Liver (tissue), 9 donors: Measurements from ENCODE around the gene A4GALT. TPM values are rescaled to one million over a fixed set of nuclear protein-coding genes. Genes with fewer than 3 reads are reported as not detected.

Experiments used
- DNase-seq: peaks from one replicate; pipeline ENCODE4 v3.0.0-alpha.2; 2017; ENCODE audit warnings: low spot score
- H3K27ac ChIP-seq, 2 donors: one replicate each; pipeline ENCODE4 v1.7.0; 2013; ENCODE audit warnings: inconsistent platforms in 2 of 2, low read length in 2 of 2, control low read depth in 1 of 2, low read depth in 1 of 2, mild to moderate bottlenecking in 1 of 2
- H3K27me3 ChIP-seq, 4 donors: one replicate each; pipeline versions ENCODE4 v1.6.1 to v1.7.0; 2013; ENCODE audit warnings: low read length in 3 of 4, inconsistent platforms in 1 of 4, mild to moderate bottlenecking in 1 of 4, moderate library complexity in 1 of 4; ENCODE audit not compliant: control insufficient read depth in 4 of 4, insufficient read depth in 4 of 4
- H3K36me3 ChIP-seq, 4 donors: one replicate each; pipeline versions ENCODE4 v1.6.1 to v1.7.0; 2013; ENCODE audit warnings: low read length in 3 of 4, mild to moderate bottlenecking in 3 of 4, low read depth in 1 of 4, moderate library complexity in 1 of 4; ENCODE audit not compliant: control insufficient read depth in 4 of 4, insufficient read depth in 3 of 4
- H3K4me1 ChIP-seq, 4 donors: one replicate each; pipeline versions ENCODE4 v1.6.1 to v1.7.0; 2013; ENCODE audit warnings: low read length in 3 of 4, mild to moderate bottlenecking in 3 of 4, moderate library complexity in 1 of 4; ENCODE audit not compliant: control insufficient read depth in 4 of 4, insufficient read depth in 4 of 4
- H3K4me3 ChIP-seq, 3 donors: one replicate each; pipeline versions ENCODE4 v1.6.1 to v1.7.0; 2013; ENCODE audit warnings: low read length in 3 of 3, control low read depth in 1 of 3, low read depth in 1 of 3, mild to moderate bottlenecking in 1 of 3
- H3K9ac ChIP-seq, 2 donors: one replicate each; pipeline ENCODE4 v1.7.0; 2013; ENCODE audit warnings: low read length in 2 of 2, mild to moderate bottlenecking in 2 of 2, moderate library complexity in 2 of 2, control low read depth in 1 of 2, low read depth in 1 of 2
- H3K9me3 ChIP-seq, 4 donors: one replicate each; pipeline versions ENCODE4 v1.6.1 to v1.7.0; 2013; ENCODE audit warnings: low read length in 3 of 4; ENCODE audit not compliant: control insufficient read depth in 4 of 4
- EGR1 ChIP-seq, 2 donors: IDR thresholded peaks; 2 replicates each; pipeline ENCODE4 v1.6.1; 2016 to 2018; ENCODE audit warnings: antibody characterized with exemption in 2 of 2, low read depth in 2 of 2
- FOXA1 ChIP-seq: IDR thresholded peaks from 2 replicates; pipeline ENCODE4 v1.6.1; 2016; ENCODE audit warnings: antibody characterized with exemption
- FOXA2 ChIP-seq: IDR thresholded peaks from 2 replicates; pipeline ENCODE4 v1.6.1; 2016; ENCODE audit warnings: antibody characterized with exemption
- GABPA ChIP-seq, 2 donors: IDR thresholded peaks in 1 of 2; conservative IDR thresholded peaks in 1 of 2; 2 replicates each; pipeline ENCODE4 v1.6.1; 2016; ENCODE audit warnings: antibody characterized with exemption in 2 of 2, mild to moderate bottlenecking in 1 of 2, moderate library complexity in 1 of 2
- HNF4A ChIP-seq, 2 donors: conservative IDR thresholded peaks; 2 replicates each; pipeline ENCODE4 v1.6.1; 2016; ENCODE audit warnings: antibody characterized with exemption in 2 of 2, mild to moderate bottlenecking in 2 of 2
- HNF4G ChIP-seq: IDR thresholded peaks from 2 replicates; pipeline ENCODE4 v1.6.1; 2016; ENCODE audit warnings: antibody characterized with exemption
- JUND ChIP-seq, 2 donors: IDR thresholded peaks; 2 replicates each; pipeline ENCODE4 v1.6.1; 2016; ENCODE audit warnings: antibody characterized with exemption in 2 of 2
- NR2F2 ChIP-seq: IDR thresholded peaks from 2 replicates; pipeline ENCODE4 v1.6.1; 2016; ENCODE audit warnings: antibody characterized with exemption
- RAD21 ChIP-seq, 2 donors: IDR thresholded peaks; 2 replicates each; pipeline ENCODE4 v1.6.1; 2016; ENCODE audit warnings: antibody characterized with exemption in 2 of 2, mild to moderate bottlenecking in 2 of 2
- REST ChIP-seq: IDR thresholded peaks from 2 replicates; pipeline ENCODE4 v1.6.1; 2016; ENCODE audit warnings: antibody characterized with exemption, mild to moderate bottlenecking
- RXRA ChIP-seq, 2 donors: IDR thresholded peaks; 2 replicates each; pipeline ENCODE4 v1.6.1; 2017 to 2018; ENCODE audit warnings: antibody characterized with exemption in 2 of 2, mild to moderate bottlenecking in 1 of 2
- SP1 ChIP-seq: IDR thresholded peaks from 2 replicates; pipeline ENCODE4 v1.6.1; 2018; ENCODE audit warnings: antibody characterized with exemption, mild to moderate bottlenecking
- TAF1 ChIP-seq: conservative IDR thresholded peaks from 2 replicates; pipeline ENCODE4 v1.6.1; 2016; ENCODE audit warnings: antibody characterized with exemption, mild to moderate bottlenecking
- YY1 ChIP-seq: IDR thresholded peaks from 2 replicates; pipeline ENCODE4 v1.6.1; 2016; ENCODE audit warnings: antibody characterized with exemption, mild to moderate bottlenecking
- WGBS: extraction: QIAGEN DNeasy Blood & Tissue Kit; methylation state at CpG from one replicate; pipeline ENCODE4 v1.1.7; 2013; 5-methylcytosine and 5-hydroxymethylcytosine counted together
- polyA plus RNA-seq, 2 donors: library from polyadenylated mRNA; stranded (reverse) in 1 of 2; unstranded in 1 of 2; fragments of 200-250 nt in 1 of 2; fragments of >200 nt in 1 of 2; fragmentation: Nextera tagmentation in 1 of 2; extraction: Ambion mirVana in 1 of 2; gene quantifications; one replicate each; pipeline versions ENCODE4 v1.2.1 to v1.2.3, GENCODE V29; 2013 to 2015
- total RNA-seq, 2 donors: library from RNA; depleted of rRNA; stranded (reverse); fragments of >200 nt; gene quantifications; one replicate each; pipeline ENCODE4 v1.2.3, GENCODE V29; 2014
- TF ChIP-seq, protein P1 (sequence below): IDR thresholded peaks from 2 replicates; pipeline ENCODE4 v1.6.1; 2016; ENCODE audit warnings: antibody characterized with exemption
- TF ChIP-seq, protein P2 (sequence below): IDR thresholded peaks from 2 replicates; pipeline ENCODE4 v1.6.1; 2016; ENCODE audit warnings: antibody characterized with exemption
- TF ChIP-seq, protein P3 (sequence below): fragments of 150-350 bp; IDR thresholded peaks from 2 replicates; pipeline ENCODE4 v1.5.1; 2017; ENCODE audit warnings: improper control_type of control experiment, low read depth, low read length; ENCODE audit not compliant: missing input control
- TF ChIP-seq, protein P4 (sequence below): IDR thresholded peaks from 2 replicates; pipeline ENCODE4 v1.6.1; 2016; ENCODE audit warnings: antibody characterized with exemption
- donor health status: healthy.
- donor health status: healthy.
- donor health status: healthy.
- donor health status: healthy.
- donor health status: healthy.

A4GALT gene
- total and polyA plus RNA-seq, 4 donors, result 1.6 to 8.2 (median 2.0) TPM

- Histone ChIP-seq H3K27ac (no peak overlapping the region), H3K9me3 (no peaks in the 10 kb centered on the region), H3K4me1 (peaks cover 9 to 19% (median 12%) of the 10 kb centered on the region in 4 donors), H3K36me3 (no peaks in the 10 kb centered on the region), H3K9ac (no peak overlapping the region), H3K27me3 (no peaks in the 10 kb centered on the region), H3K4me3 (no peak overlapping the region)
- no peak for TF ChIP-seq YY1
- no peak for TF ChIP-seq NR2F2
- no peak for TF ChIP-seq HNF4G
- no peak for TF ChIP-seq JUND (IDR thresholded peaks at IDR 0.05)
- TF ChIP-seq REST, result no peak
- TF ChIP-seq FOXA2, result no peak
- 88% methylated on average over 14 of the region's 14 CpGs for WGBS
- no peak for DNase-seq
Observed at GRCh38 chr22:42686756-42687491, 33.7 kb downstream of the A4GALT start.

DNA sequence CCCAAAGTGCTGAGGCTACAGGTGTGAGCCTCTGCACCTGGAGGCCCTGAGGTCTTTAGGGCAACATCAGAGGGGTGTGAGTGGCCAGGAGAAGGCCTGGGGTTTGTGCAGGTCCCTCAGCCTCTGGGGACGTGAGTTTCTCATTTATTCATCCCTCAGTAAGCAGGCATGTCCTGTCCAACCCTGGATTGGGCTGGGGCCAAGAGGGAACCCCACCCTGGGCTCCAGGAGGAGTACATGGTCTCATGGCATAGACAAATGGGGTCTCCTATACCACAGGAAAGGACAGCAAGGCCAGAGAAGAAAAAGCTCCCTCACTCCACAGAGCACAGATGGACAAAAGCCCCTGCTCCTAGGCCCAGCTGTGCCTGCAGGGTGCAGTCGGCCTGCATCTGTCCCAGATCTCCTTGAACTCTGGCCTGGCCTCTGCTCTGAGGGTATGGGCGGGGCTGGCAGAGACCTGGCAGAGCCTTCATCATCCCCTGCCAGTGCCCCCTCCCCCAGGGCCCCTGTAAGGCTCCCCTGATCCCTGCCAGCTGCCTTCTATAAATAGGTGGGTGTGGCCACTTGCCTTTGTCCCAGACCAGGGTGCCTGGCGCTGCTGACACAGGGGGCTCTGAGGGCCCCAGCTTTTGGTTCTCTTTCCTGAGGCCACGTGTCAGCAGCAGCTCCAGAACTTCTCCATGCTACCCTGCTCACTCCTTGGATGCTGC, 34.6 kb downstream of the A4GALT start:
- TF ChIP-seq HNF4G, result no peak
- no peak for TF ChIP-seq NR2F2
- TF ChIP-seq GABPA (IDR thresholded peaks at IDR 0.05 in 1 of 2, conservative IDR thresholded peaks at IDR 0.05 in 1 of 2), result no peak
- TF ChIP-seq REST, result no peak
- TF ChIP-seq, protein P1, sequence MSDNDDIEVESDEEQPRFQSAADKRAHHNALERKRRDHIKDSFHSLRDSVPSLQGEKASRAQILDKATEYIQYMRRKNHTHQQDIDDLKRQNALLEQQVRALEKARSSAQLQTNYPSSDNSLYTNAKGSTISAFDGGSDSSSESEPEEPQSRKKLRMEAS, result no peak
- no peak for TF ChIP-seq EGR1 (IDR thresholded peaks at IDR 0.05; ENCODE audit: low read depth in 2 of 2)
- no peak for TF ChIP-seq RAD21 (IDR thresholded peaks at IDR 0.05)
- TF ChIP-seq YY1, result no peak
- no peak for TF ChIP-seq RXRA (IDR thresholded peaks at IDR 0.05)
- TF ChIP-seq FOXA2, result no peak
- TF ChIP-seq SP1, result no peak
- TF ChIP-seq JUND (IDR thresholded peaks at IDR 0.05), result no peak
- TF ChIP-seq, protein P2, sequence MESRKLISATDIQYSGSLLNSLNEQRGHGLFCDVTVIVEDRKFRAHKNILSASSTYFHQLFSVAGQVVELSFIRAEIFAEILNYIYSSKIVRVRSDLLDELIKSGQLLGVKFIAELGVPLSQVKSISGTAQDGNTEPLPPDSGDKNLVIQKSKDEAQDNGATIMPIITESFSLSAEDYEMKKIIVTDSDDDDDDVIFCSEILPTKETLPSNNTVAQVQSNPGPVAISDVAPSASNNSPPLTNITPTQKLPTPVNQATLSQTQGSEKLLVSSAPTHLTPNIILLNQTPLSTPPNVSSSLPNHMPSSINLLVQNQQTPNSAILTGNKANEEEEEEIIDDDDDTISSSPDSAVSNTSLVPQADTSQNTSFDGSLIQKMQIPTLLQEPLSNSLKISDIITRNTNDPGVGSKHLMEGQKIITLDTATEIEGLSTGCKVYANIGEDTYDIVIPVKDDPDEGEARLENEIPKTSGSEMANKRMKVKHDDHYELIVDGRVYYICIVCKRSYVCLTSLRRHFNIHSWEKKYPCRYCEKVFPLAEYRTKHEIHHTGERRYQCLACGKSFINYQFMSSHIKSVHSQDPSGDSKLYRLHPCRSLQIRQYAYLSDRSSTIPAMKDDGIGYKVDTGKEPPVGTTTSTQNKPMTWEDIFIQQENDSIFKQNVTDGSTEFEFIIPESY, result no peak
- TF ChIP-seq, protein P3, sequence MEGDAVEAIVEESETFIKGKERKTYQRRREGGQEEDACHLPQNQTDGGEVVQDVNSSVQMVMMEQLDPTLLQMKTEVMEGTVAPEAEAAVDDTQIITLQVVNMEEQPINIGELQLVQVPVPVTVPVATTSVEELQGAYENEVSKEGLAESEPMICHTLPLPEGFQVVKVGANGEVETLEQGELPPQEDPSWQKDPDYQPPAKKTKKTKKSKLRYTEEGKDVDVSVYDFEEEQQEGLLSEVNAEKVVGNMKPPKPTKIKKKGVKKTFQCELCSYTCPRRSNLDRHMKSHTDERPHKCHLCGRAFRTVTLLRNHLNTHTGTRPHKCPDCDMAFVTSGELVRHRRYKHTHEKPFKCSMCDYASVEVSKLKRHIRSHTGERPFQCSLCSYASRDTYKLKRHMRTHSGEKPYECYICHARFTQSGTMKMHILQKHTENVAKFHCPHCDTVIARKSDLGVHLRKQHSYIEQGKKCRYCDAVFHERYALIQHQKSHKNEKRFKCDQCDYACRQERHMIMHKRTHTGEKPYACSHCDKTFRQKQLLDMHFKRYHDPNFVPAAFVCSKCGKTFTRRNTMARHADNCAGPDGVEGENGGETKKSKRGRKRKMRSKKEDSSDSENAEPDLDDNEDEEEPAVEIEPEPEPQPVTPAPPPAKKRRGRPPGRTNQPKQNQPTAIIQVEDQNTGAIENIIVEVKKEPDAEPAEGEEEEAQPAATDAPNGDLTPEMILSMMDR, result no peak
- TF ChIP-seq HNF4A (conservative IDR thresholded peaks at IDR 0.05), result no peak
- no peak for TF ChIP-seq TAF1
- no peak for TF ChIP-seq FOXA1
- TF ChIP-seq, protein P4, sequence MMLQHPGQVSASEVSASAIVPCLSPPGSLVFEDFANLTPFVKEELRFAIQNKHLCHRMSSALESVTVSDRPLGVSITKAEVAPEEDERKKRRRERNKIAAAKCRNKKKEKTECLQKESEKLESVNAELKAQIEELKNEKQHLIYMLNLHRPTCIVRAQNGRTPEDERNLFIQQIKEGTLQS, result no peak
- Histone ChIP-seq H3K27me3 (no peaks in the 10 kb centered on the region), H3K36me3 (no peaks in the 10 kb centered on the region), H3K9ac (no peak overlapping the region), H3K4me3 (no peak overlapping the region), H3K4me1 (peaks cover 9 to 19% (median 12%) of the 10 kb centered on the region in 4 donors), H3K9me3 (no peaks in the 10 kb centered on the region), H3K27ac (no peak overlapping the region)
- 73% methylated on average over 5 of the region's 5 CpGs for WGBS
- no peak for DNase-seq
